Measurements from ENCODE around the gene GLOD5. TPM values are rescaled to one million over a fixed set of nuclear protein-coding genes. Genes with fewer than 3 reads are reported as not detected.

The GLOD5 gene
- total and polyA plus RNA-seq, 2 of the 8 experiments (the other 6 are each of a cell fraction or from before 2014, with no cell fraction given): 0.18 TPM; not detected in 1

DNA sequence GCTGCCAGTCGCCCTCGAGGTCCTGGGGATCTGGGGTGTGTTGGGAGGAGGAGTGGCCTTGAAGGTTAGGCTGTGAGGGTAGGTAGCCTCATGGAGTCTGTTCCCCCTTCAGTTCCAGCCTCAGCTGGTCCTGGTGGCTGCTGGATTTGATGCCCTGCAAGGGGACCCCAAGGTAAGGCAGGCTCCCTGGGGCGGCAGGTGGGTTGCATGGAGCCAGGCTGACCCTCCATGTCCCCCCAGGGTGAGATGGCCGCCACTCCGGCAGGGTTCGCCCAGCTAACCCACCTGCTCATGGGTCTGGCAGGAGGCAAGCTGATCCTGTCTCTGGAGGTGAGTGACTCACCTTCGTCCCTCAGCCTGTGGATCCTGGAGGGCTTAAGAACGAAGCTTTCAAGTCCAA is 53.2 kb downstream of the GLOD5 start:
- Histone ChIP-seq H2BK15ac (ENCODE audit: low read length) (no peak overlapping the region), H3K23ac (ENCODE audit: insufficient read length) (no peak overlapping the region), H3K18ac (ENCODE audit: extremely low read depth, low read length) (no peak overlapping the region), H3K9ac (replicated peaks in 1 of 4; ENCODE audit: extremely low read depth in 1 of 4, low read depth in 3 of 4, low read length in 3 of 4) (no peak overlapping the region), H3K79me2 (ENCODE audit: control insufficient read depth in 1 of 2, insufficient read depth in 2 of 2, low read length in 2 of 2) (no peaks in the 10 kb centered on the region), H2BK120ac (replicated peaks; ENCODE audit: low read depth, low read length) (no peak overlapping the region), H2AFZ (ENCODE audit: low read length) (no peak overlapping the region), H2BK20ac (ENCODE audit: low read length) (no peak overlapping the region), H3K4me1 (replicated peaks in 1 of 4; ENCODE audit: control insufficient read depth in 3 of 4, insufficient read depth in 4 of 4, low read length in 3 of 4) (no peaks in the 10 kb centered on the region), H3K14ac (ENCODE audit: insufficient read length) (no peak overlapping the region), H3K4me2 (ENCODE audit: insufficient read depth in 1 of 2, low read depth in 2 of 2, low read length in 2 of 2) (no peak overlapping the region), H3K27ac (ENCODE audit: low read depth, low read length) (no peak overlapping the region), H3K56ac (replicated peaks; ENCODE audit: insufficient read length, low read depth, low read length) (no peak overlapping the region), H3K36me3 (ENCODE audit: control insufficient read depth in 2 of 4, insufficient read depth in 4 of 4, low read length in 3 of 4) (0 out of 8 replicates have a peak, but pooled peaks cover 0 to 3% (median 0%) of the 10 kb centered on the region in 4 experiments), H4K20me1 (replicated peaks in 1 of 2; ENCODE audit: control insufficient read depth in 1 of 2, insufficient read depth in 2 of 2, low read length in 2 of 2) (peaks cover 0 to 2% of the 10 kb centered on the region in 2 experiments), H3K9me3 (ENCODE audit: insufficient read depth in 2 of 2, low read depth in 1 of 2, low read length in 1 of 2) (no peaks in the 10 kb centered on the region), H4K5ac (ENCODE audit: insufficient read length, low read depth, low read length) (no peak overlapping the region), H3K4ac (replicated peaks; ENCODE audit: insufficient read length, low read depth, low read length) (no peak overlapping the region), H2BK5ac (ENCODE audit: low read depth, low read length) (no peak overlapping the region), H2AK5ac (ENCODE audit: low read depth, low read length) (no peak overlapping the region), H3K23me2 (ENCODE audit: low read depth, low read length) (no peaks in the 10 kb centered on the region), H2BK12ac (ENCODE audit: low read depth, low read length) (no peak overlapping the region), H4K91ac (replicated peaks; ENCODE audit: insufficient read length, low read length) (no peak overlapping the region), H3K4me3 (ENCODE audit: extremely low read depth in 1 of 4, insufficient read depth in 2 of 4, low read depth in 3 of 4, low read length in 4 of 4) (no peak overlapping the region), H4K8ac (ENCODE audit: extremely low read depth, insufficient read depth, low read length) (no peak overlapping the region), H3K79me1 (ENCODE audit: low read depth, low read length) (no peaks in the 10 kb centered on the region), H3K27me3 (replicated peaks in 1 of 4; ENCODE audit: control insufficient read depth in 3 of 4, extremely low read depth in 1 of 4, insufficient read depth in 3 of 4, low read length in 3 of 4) (no peaks in the 10 kb centered on the region)
- ChIA-PET CTCF (ENCODE audit: partially characterized antibody) (no interaction called here), POLR2A (ENCODE audit: partially characterized antibody) (interaction anchor here (1.0 to 2.2 kb wide), 2 partner anchors 9 to 12 kb away, joined by 4 to 8 read pairs; partner anchors contain the start of gene ERAS)
- 89% methylated on average over 3 of the region's 8 CpGs; no CpG with 5 or more reads in 1 of the 2 experiments for WGBS, 2 experiments (ENCODE audit: extremely low coverage in 1 of 2, insufficient coverage in 1 of 2, insufficient read length in 1 of 2, insufficient replicate concordance in 2 of 2, low coverage in 1 of 2, low lambda C conversion rate in 2 of 2, missing lambda C conversion rate in 1 of 2)
- TF ChIP-seq BCL11A (IDR thresholded peaks at IDR 0.05; ENCODE audit: low read depth in 2 of 2, low read length in 2 of 2): no peak
- TF ChIP-seq, protein P1, sequence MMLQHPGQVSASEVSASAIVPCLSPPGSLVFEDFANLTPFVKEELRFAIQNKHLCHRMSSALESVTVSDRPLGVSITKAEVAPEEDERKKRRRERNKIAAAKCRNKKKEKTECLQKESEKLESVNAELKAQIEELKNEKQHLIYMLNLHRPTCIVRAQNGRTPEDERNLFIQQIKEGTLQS (IDR thresholded peaks at IDR 0.05; ENCODE audit: insufficient read depth, low read depth, low read length): no peak
- TF ChIP-seq TCF12 (IDR thresholded peaks at IDR 0.05; ENCODE audit: low read depth, low read length): no peak
- TF ChIP-seq ASH2L (IDR thresholded peaks at IDR 0.05; ENCODE audit: low read length): no peak
- TF ChIP-seq SIN3A (conservative IDR thresholded peaks at IDR 0.05 in 1 of 2, IDR thresholded peaks at IDR 0.05 in 1 of 2; ENCODE audit: low read depth in 1 of 2, low read length in 2 of 2): no peak
- TF ChIP-seq HDAC6 (IDR thresholded peaks at IDR 0.05; ENCODE audit: low read depth, low read length): no peak
- no peak for TF ChIP-seq KDM5A (IDR thresholded peaks at IDR 0.05; ENCODE audit: low read length)
- TF ChIP-seq, protein P2, sequence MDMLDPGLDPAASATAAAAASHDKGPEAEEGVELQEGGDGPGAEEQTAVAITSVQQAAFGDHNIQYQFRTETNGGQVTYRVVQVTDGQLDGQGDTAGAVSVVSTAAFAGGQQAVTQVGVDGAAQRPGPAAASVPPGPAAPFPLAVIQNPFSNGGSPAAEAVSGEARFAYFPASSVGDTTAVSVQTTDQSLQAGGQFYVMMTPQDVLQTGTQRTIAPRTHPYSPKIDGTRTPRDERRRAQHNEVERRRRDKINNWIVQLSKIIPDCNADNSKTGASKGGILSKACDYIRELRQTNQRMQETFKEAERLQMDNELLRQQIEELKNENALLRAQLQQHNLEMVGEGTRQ (IDR thresholded peaks at IDR 0.05; ENCODE audit: low read length): no peak
- TF ChIP-seq EZH2 (IDR thresholded peaks at IDR 0.05; ENCODE audit: low read depth, low read length, severe bottlenecking): no peak
- no peak for TF ChIP-seq CHD1 (IDR thresholded peaks at IDR 0.05; ENCODE audit: low read depth, low read length)
- no peak for TF ChIP-seq JUND (IDR thresholded peaks at IDR 0.05; ENCODE audit: low read length)
- TF ChIP-seq MAFK (IDR thresholded peaks at IDR 0.05; ENCODE audit: low read depth, low read length): no peak
- FAIRE-seq (no peak), DNase-seq (ENCODE audit: low read depth in 1 of 2, low spot score in 2 of 2) (no peak)

Data from H1 (cell line).